ENCODE results near the gene ZSWIM3.
A peak's percentile ranks its signal among the peaks of the same experiment; 100 is the strongest.

ZSWIM3 gene

DNA sequence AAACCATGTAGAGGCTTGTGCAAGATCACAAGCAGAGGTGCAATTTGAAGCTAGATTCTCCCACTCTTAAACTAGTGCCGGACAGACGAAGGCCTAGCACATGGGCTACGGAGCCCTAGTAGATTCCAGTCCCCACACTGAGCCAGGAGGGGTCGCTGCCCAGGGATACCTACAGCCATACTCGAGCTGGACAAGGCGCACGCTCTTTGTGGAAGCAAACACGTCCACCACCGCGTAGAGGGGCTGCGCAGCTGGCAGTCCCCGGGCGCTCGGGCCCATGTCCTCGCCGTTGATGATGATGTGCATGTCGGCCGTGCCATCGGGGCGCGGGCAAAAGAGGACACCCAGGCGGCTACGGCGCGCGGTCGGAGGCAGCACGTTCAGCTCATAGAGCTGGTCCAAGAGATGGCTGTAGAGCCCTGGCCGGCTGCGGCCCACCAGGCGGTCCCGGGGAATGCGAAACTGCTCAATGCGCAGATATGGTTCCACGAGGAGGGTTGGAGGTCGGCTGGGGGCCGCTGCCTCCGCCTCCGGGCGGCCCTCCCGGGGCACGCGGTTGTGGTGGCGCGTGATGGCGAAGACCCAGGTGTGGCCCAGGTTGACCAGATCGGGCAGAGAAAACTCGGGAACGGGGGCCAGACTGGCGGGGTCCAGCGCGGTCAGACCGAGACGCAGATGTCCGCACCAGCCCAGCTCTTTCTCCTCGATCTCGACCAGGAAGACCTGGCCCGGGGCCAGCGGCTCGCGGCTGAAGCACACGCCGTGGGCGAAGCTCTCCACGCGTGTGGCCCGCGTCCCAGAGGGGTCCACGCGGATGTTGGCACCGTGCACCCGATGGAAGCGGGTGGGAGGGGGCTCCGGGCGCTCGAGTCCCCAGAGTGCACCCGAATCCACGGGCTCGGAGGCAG is 32.9 kb downstream of the ZSWIM3 start:
- no peaks in the 10 kb centered on the region for H3K9me3 ChIP-seq (ENCODE audit: insufficient read depth, low read length)
- peak overlapping the region; percentile 86 for H2AFZ ChIP-seq (ENCODE audit: low read depth, low read length)
- peaks cover 11% of the 10 kb centered on the region for H3K4me1 ChIP-seq (ENCODE audit: low read length)
- no peaks in the 10 kb centered on the region for H3K79me2 ChIP-seq (ENCODE audit: low read length)
- peak overlapping the region; percentile 84 for H3K4me3 ChIP-seq (ENCODE audit: low read length)
- H3K9ac ChIP-seq (ENCODE audit: low read length) = peak overlapping the region; percentile 64
- no peak overlapping the region for H3K27ac ChIP-seq (ENCODE audit: low read length)
- peaks cover 7% of the 10 kb centered on the region for H3K36me3 ChIP-seq (replicated peaks; ENCODE audit: low read depth, low read length)
- H3K27me3 ChIP-seq (ENCODE audit: low read depth, low read length) = no peaks in the 10 kb centered on the region
- no peak for TF ChIP-seq EZH2phosphoT487 (IDR thresholded peaks at IDR 0.05; ENCODE audit: low read depth)
- no peaks in the 10 kb centered on the region for H4K20me1 ChIP-seq (ENCODE audit: insufficient read depth, low read length)
- H3K4me2 ChIP-seq (ENCODE audit: low read length) = peak overlapping the region; percentile 89

DNA sequence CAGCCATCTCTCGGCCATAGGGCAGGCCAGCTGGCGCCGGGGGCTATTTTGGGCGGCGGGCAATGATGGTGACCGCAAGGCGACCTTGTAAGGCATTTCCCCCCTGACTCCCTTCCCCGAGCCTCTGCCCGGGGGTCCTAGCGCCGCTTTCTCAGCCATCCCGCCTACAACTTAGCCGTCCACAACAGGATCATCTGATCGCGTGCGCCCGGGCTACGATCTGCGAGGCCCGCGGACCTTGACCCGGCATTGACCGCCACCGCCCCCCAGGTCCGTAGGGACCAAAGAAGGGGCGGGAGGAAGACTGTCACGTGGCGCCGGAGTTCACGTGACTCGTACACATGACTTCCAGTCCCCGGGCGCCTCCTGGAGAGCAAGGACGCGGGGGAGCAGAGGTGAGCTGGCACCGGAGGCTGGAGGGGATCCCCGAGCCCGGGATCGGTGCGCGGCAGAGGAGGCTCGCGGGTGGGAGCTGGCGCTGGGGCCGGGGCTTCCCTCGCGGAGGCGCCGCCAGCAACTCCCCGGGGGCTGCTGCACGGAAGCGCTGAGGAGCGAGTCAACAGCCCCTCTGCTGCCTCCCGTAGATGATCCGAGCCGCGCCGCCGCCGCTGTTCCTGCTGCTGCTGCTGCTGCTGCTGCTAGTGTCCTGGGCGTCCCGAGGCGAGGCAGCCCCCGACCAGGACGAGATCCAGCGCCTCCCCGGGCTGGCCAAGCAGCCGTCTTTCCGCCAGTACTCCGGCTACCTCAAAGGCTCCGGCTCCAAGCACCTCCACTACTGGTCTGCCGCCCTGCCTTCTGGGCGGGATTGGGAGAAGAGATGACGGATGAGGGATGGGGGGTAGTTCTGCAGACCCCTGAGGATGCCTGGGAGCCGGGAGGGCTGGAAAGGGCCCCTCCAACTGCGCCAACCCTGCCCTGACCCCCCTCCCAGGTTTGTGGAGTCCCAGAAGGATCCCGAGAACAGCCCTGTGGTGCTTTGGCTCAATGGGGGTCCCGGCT is 33.9 kb downstream of the ZSWIM3 start, which contains the start of the genes CTSA and NEURL2:
TSS of gene CTSA (plus strand) at position 351 of the 999 bp plus-strand sequence. CDS start at position 585, 234 bp downstream.
TSS of gene NEURL2 (minus strand) at position 224 of the 999 bp plus-strand sequence. CDS start at position 7, 217 bp downstream.
- Histone ChIP-seq H3K4me1 (ENCODE audit: low read length) (peaks cover 11% of the 10 kb centered on the region), H3K4me2 (ENCODE audit: low read length) (peak within 1 kb of the TSS; percentile 89), H3K79me2 (ENCODE audit: low read length) (no peaks in the 10 kb centered on the region), H3K27me3 (ENCODE audit: low read depth, low read length) (no peaks in the 10 kb centered on the region), H3K36me3 (replicated peaks; ENCODE audit: low read depth, low read length) (peaks cover 6% of the 10 kb centered on the region), H3K9me3 (ENCODE audit: insufficient read depth, low read length) (no peaks in the 10 kb centered on the region), H3K4me3 (ENCODE audit: low read length) (peak within 1 kb of the TSS; percentile 84), H3K9ac (ENCODE audit: low read length) (peak within 1 kb of the TSS; percentile 64), H2AFZ (ENCODE audit: low read depth, low read length) (peak within 1 kb of the TSS; percentile 86), H3K27ac (ENCODE audit: low read length) (no peak within 1 kb of the TSS), H4K20me1 (ENCODE audit: insufficient read depth, low read length) (no peaks in the 10 kb centered on the region)
- TF ChIP-seq EZH2phosphoT487 (IDR thresholded peaks at IDR 0.05; ENCODE audit: low read depth) = no peak
- TF ChIP-seq, protein P1, sequence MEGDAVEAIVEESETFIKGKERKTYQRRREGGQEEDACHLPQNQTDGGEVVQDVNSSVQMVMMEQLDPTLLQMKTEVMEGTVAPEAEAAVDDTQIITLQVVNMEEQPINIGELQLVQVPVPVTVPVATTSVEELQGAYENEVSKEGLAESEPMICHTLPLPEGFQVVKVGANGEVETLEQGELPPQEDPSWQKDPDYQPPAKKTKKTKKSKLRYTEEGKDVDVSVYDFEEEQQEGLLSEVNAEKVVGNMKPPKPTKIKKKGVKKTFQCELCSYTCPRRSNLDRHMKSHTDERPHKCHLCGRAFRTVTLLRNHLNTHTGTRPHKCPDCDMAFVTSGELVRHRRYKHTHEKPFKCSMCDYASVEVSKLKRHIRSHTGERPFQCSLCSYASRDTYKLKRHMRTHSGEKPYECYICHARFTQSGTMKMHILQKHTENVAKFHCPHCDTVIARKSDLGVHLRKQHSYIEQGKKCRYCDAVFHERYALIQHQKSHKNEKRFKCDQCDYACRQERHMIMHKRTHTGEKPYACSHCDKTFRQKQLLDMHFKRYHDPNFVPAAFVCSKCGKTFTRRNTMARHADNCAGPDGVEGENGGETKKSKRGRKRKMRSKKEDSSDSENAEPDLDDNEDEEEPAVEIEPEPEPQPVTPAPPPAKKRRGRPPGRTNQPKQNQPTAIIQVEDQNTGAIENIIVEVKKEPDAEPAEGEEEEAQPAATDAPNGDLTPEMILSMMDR (IDR thresholded peaks at IDR 0.05; ENCODE audit: low read depth, low read length) = no peak

DNA sequence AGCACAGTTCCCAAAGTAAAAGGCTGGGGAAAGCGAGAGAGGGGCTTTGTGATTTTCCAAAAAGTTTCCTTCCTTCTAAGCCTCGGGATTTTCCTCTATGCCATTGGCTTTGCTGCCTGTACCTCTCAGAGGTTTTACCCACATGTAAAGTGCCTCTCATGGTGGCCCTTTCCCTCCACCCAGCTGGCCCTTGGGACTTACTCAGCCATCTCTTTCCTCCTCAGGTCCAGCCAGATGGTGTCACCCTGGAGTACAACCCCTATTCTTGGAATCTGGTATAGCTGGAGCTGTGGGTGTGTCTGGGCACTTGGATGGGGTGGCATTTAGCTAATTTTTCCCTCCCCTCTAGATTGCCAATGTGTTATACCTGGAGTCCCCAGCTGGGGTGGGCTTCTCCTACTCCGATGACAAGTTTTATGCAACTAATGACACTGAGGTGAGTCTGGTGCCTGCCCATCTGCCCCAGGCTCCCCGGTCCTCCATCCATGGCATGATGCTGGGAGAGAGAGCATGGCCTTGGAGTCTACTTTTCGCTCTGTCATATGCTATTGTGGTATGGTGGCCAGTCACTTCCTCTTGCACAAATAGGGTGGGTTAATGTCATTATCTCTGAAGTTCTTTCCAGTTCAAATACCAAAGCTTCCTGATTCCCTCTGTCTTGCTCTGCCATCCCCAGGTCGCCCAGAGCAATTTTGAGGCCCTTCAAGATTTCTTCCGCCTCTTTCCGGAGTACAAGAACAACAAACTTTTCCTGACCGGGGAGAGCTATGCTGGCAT is 34.8 kb downstream of the ZSWIM3 start:
- Histone ChIP-seq H3K4me2 (ENCODE audit: low read length) (peak overlapping the region; percentile 89), H3K9ac (ENCODE audit: low read length) (peak overlapping the region; percentile 64; the same call in 1 of the 2 replicates), H2AFZ (ENCODE audit: low read depth, low read length) (no peak overlapping the region), H3K36me3 (replicated peaks; ENCODE audit: low read depth, low read length) (peaks cover 6% of the 10 kb centered on the region), H3K27me3 (ENCODE audit: low read depth, low read length) (no peaks in the 10 kb centered on the region), H4K20me1 (ENCODE audit: insufficient read depth, low read length) (no peaks in the 10 kb centered on the region), H3K4me3 (ENCODE audit: low read length) (peak overlapping the region; percentile 84), H3K4me1 (ENCODE audit: low read length) (peaks cover 11% of the 10 kb centered on the region), H3K27ac (ENCODE audit: low read length) (no peak overlapping the region), H3K79me2 (ENCODE audit: low read length) (no peaks in the 10 kb centered on the region), H3K9me3 (ENCODE audit: insufficient read depth, low read length) (no peaks in the 10 kb centered on the region)
- no peak for TF ChIP-seq EZH2phosphoT487 (IDR thresholded peaks at IDR 0.05; ENCODE audit: low read depth)
- TF ChIP-seq, protein P1 (IDR thresholded peaks at IDR 0.05; ENCODE audit: low read depth, low read length) = no peak

Data from OCI-LY3 (cell line).